ENCODE data around the gene CNN3. TPM values are rescaled to one million over a fixed set of nuclear protein-coding genes. Genes with fewer than 3 reads are reported as not detected.

Gene CNN3
- total RNA-seq, 1 donor = 211 TPM

DNA sequence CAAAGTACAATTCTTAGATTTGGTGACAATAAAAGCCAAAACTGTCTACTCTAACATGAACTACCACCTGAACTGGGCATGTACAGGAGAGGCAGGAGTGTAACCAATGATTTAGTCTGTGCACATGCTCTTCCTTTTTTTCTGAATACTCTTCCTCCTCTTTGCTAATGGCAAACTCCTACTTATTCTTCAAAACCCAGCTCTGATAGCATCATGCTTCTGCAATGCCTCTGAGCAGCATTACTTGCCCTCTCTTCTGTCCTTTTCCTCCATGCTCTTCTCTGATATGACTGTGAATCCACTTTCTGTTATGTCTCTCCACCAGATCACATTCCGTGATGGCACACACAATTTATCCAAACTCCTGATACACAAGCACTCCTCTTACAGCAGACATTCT lies 31.4 kb downstream of the CNN3 start:
- DNase-seq (ENCODE audit: low read depth) = no peak
- TF ChIP-seq, protein P1, sequence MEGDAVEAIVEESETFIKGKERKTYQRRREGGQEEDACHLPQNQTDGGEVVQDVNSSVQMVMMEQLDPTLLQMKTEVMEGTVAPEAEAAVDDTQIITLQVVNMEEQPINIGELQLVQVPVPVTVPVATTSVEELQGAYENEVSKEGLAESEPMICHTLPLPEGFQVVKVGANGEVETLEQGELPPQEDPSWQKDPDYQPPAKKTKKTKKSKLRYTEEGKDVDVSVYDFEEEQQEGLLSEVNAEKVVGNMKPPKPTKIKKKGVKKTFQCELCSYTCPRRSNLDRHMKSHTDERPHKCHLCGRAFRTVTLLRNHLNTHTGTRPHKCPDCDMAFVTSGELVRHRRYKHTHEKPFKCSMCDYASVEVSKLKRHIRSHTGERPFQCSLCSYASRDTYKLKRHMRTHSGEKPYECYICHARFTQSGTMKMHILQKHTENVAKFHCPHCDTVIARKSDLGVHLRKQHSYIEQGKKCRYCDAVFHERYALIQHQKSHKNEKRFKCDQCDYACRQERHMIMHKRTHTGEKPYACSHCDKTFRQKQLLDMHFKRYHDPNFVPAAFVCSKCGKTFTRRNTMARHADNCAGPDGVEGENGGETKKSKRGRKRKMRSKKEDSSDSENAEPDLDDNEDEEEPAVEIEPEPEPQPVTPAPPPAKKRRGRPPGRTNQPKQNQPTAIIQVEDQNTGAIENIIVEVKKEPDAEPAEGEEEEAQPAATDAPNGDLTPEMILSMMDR (IDR thresholded peaks at IDR 0.05; ENCODE audit: insufficient read depth, low read length) = no peak
- H3K4me3 ChIP-seq (ENCODE audit: low read depth, low read length) = no peak overlapping the region

DNA sequence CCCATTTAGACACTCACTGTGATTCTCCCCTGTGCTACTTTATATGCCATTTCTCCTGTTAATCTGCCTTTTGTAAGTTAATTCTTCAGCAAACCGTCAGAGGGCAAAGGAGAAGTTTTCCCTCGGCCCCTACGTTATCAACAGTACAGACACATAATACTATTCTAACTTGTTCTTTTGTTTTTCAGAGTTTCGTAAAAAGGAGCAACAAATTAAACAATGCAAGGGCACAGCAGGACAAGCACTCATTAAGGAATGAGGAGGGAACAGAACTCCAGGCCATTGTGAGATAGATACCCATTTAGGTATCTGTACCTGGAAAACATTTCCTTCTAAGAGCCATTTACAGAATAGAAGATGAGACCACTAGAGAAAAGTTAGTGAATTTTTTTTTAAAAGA lies 32.3 kb downstream of the CNN3 start:
- no peak overlapping the region for H3K4me3 ChIP-seq (ENCODE audit: low read depth, low read length)
- DNase-seq (ENCODE audit: low read depth) = no peak
- TF ChIP-seq, protein P1 (IDR thresholded peaks at IDR 0.05; ENCODE audit: insufficient read depth, low read length) = no peak

DNA sequence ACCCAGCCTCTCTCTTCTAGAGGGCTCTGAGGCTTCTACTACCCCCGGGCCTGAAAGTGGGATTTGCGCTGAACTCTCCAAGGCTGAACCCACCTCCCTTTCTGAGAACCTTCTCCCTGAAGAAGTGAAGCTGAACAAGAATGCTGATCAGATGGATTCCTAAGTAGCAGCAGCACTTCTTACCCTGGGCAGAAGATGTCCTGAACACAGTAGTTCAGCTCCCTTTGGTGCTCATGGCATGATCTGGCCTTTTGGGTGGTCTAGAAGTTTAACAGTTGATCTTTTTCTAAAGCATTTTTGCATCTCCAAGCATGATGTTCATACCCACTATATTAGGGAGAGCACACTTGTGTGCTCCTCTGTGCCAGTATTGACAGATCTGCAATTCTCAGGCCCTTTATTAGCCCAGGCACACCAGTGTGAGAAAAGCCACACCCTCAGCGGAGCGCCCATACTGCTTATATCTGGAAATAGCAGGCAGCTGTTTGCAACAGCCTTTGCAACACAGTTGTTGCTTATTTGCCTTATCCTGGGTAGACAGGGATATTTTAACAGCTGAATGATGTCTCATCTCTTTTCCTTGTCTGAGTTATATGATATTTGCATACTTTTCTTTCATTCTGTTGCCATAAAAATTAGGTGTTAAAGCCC lies 34.2 kb downstream of the CNN3 start:
- no peak for DNase-seq (ENCODE audit: low read depth)
- H3K4me3 ChIP-seq (ENCODE audit: low read depth, low read length) = no peak overlapping the region
- TF ChIP-seq, protein P1 (IDR thresholded peaks at IDR 0.05; ENCODE audit: insufficient read depth, low read length) = no peak

DNA sequence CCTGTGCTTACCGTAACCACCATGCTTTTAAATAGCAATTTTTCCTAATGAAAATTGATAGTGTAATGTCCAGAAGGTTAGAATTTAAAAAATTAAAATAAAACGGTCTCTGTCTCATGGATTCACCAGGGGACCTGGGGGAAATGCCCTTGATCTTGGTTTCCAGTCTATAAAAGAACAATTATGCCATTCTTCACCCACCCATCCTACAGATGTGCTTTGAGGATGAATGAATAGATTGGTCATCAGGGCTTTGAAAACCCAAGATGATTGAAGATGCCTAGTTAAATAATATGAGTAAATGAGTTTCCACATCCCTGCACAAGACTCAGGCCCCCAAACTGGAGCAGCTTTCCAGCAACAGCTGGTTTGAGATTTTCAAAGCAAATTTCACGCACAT lies 38.7 kb downstream of the CNN3 start:
- DNase-seq (ENCODE audit: low read depth) = no peak
- TF ChIP-seq, protein P1 (IDR thresholded peaks at IDR 0.05; ENCODE audit: insufficient read depth, low read length) = no peak
- H3K4me3 ChIP-seq (ENCODE audit: low read depth, low read length) = no peak overlapping the region

DNA sequence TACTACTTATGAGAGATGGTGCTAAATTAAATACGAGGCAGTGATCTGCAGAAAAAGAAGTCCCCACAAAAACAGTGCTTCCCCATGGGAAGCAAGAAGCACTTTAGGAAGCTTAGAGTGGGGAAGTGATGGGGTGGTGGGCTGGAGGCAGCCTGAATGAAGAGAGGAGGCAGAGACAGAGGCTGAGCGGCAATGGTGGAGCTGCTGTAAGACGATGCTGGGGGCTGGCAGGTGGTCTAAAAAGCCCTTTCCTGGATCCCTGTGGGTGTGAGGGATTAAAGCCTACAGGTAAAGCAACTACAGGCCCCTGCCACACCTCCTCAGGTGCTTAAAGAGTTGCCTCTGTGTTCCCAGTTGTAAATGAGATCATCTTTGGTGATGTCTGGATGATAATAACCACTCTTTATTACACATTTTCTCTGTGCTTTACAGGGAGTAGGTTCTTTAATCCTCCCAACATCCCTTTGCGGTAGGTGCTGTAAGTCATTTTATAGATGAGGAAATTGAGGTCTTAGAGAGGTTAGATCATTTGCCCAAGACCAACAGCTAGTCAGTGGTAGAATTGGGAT lies 39.2 kb downstream of the CNN3 start:
- TF ChIP-seq, protein P1 (IDR thresholded peaks at IDR 0.05; ENCODE audit: insufficient read depth, low read length) = no peak
- no peak for DNase-seq (ENCODE audit: low read depth)
- H3K4me3 ChIP-seq (ENCODE audit: low read depth, low read length) = no peak overlapping the region

DNA sequence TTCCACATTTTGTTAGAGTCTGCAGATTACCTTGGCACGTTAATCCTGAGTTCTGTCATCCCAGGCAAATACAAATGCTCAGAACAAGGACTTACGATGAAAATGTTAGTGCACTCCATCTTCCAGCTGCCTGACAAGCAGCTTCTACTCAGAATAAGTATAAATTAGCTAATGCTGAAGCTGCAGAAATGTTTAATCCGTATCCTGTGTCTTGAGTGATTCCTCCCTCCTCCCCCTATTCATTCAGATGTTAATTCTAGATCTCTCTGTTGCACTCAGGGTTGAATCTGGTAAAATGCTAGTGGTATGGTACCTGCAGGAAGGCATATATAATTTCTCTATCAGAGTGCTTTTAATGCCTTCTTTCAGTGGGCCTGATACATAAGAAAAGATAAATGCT lies 39.8 kb downstream of the CNN3 start:
- no peak overlapping the region for H3K4me3 ChIP-seq (ENCODE audit: low read depth, low read length)
- DNase-seq (ENCODE audit: low read depth) = no peak
- TF ChIP-seq, protein P1 (IDR thresholded peaks at IDR 0.05; ENCODE audit: insufficient read depth, low read length) = no peak

DNA sequence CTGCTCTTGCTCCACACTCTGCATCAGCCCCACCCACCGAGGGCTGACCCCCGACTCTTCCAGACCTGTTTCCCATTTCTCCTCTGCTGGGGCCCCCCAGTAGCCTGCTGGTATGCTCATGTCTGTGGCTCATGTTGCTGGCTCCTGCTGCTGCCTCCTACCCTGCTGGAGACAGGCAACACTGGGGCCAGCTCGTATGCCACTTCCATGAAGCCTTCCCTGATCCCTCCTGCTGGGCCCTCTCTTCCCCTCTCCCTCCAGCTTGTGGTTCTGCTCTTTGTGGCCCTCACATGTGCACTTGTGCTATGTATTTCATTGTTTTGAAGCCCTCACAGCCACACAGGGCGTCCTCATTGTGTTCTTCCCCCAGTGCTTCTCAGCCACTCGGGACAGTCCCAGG lies 40.5 kb downstream of the CNN3 start:
- H3K4me3 ChIP-seq (ENCODE audit: low read depth, low read length) = no peak overlapping the region
- DNase-seq (ENCODE audit: low read depth) = no peak
- TF ChIP-seq, protein P1 (IDR thresholded peaks at IDR 0.05; ENCODE audit: insufficient read depth, low read length) = no peak

Measured in fibroblast of the aortic adventitia (primary cell).